OCI-LY7 (cell line): ENCODE data around the gene FAM163A.

Experiments
- EZH2phosphoT487 ChIP-seq: fragments of 200-600 bp; sonication (generic); IDR thresholded peaks from 2 replicates; pipeline ENCODE4 v1.6.1; 2018; ENCODE audit warnings: low read depth, borderline replicate concordance, mild to moderate bottlenecking, mixed run types, antibody characterized with exemption, low read length, moderate library complexity, mixed read lengths
- TF ChIP-seq, protein P1 (sequence below): fragments of 200-600 bp; sonication (generic); conservative IDR thresholded peaks from 2 replicates; pipeline ENCODE4 v1.5.1; 2014; ENCODE audit warnings: mild to moderate bottlenecking, antibody characterized with exemption, low read length, moderate library complexity, mixed read lengths

- TF ChIP-seq, protein P1, sequence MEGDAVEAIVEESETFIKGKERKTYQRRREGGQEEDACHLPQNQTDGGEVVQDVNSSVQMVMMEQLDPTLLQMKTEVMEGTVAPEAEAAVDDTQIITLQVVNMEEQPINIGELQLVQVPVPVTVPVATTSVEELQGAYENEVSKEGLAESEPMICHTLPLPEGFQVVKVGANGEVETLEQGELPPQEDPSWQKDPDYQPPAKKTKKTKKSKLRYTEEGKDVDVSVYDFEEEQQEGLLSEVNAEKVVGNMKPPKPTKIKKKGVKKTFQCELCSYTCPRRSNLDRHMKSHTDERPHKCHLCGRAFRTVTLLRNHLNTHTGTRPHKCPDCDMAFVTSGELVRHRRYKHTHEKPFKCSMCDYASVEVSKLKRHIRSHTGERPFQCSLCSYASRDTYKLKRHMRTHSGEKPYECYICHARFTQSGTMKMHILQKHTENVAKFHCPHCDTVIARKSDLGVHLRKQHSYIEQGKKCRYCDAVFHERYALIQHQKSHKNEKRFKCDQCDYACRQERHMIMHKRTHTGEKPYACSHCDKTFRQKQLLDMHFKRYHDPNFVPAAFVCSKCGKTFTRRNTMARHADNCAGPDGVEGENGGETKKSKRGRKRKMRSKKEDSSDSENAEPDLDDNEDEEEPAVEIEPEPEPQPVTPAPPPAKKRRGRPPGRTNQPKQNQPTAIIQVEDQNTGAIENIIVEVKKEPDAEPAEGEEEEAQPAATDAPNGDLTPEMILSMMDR: no peak
- TF ChIP-seq EZH2phosphoT487: no peak
Observed at GRCh38 chr1:179814546-179814838, 71.4 kb downstream of the FAM163A start.
